Measurements from ENCODE around the gene ELANE.

Gene ELANE

DNA sequence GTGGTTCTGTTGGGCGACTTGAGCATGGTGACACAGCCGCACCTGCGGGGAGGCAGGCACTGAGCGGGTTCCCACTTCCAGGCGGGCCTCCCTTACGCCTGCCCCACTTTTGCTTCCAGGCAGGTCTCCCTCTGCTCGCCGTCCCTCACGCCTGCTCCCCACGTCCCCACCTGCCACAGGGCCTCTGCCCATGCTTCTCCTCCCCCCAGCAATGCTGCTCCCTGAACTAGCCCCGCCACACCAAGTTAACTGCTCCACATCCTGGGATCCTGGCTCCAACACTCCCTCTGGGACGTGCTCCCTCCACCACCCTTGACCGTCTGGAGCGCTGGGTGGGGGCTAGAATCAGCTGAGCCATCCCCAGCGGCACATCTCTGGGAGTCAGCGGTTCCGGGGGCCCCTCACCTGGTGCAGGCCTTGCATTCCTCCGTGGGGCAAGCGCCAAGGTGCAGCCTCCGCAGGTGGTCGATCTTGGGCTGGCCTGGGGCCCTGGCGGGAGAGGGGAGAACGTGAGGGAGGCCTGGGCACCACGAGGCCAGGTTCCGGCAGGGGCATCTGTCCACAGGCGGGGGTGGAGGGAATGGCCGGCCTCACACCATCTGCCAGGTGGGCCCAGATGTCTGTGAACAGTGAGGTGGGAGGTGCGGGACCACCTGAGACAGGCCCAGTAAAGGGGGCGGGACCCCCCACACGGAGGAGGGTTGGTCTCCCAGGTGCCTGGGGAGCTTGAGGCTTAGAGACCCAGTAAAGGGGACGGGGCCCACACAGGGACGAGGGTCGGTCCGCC is 16.5 kb downstream of the ELANE start:
- TF ChIP-seq, protein P1, sequence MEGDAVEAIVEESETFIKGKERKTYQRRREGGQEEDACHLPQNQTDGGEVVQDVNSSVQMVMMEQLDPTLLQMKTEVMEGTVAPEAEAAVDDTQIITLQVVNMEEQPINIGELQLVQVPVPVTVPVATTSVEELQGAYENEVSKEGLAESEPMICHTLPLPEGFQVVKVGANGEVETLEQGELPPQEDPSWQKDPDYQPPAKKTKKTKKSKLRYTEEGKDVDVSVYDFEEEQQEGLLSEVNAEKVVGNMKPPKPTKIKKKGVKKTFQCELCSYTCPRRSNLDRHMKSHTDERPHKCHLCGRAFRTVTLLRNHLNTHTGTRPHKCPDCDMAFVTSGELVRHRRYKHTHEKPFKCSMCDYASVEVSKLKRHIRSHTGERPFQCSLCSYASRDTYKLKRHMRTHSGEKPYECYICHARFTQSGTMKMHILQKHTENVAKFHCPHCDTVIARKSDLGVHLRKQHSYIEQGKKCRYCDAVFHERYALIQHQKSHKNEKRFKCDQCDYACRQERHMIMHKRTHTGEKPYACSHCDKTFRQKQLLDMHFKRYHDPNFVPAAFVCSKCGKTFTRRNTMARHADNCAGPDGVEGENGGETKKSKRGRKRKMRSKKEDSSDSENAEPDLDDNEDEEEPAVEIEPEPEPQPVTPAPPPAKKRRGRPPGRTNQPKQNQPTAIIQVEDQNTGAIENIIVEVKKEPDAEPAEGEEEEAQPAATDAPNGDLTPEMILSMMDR (IDR thresholded peaks at IDR 0.05; ENCODE audit: control extremely low read depth, extremely low read depth, low read depth, missing control alignments), result no peak
- POLR2A ChIA-PET, result interaction anchor here (0.5 kb wide), 1 partner anchor 47 kb away, joined by 4 read pairs; no protein-coding TSS in a partner anchor
- CTCF ChIA-PET, result interaction anchor here (1.1 kb wide), 1 partner anchor 10 kb away, joined by 4 read pairs; no protein-coding TSS in a partner anchor
- no peak for DNase-seq (ENCODE audit: extremely low spot score)

DNA sequence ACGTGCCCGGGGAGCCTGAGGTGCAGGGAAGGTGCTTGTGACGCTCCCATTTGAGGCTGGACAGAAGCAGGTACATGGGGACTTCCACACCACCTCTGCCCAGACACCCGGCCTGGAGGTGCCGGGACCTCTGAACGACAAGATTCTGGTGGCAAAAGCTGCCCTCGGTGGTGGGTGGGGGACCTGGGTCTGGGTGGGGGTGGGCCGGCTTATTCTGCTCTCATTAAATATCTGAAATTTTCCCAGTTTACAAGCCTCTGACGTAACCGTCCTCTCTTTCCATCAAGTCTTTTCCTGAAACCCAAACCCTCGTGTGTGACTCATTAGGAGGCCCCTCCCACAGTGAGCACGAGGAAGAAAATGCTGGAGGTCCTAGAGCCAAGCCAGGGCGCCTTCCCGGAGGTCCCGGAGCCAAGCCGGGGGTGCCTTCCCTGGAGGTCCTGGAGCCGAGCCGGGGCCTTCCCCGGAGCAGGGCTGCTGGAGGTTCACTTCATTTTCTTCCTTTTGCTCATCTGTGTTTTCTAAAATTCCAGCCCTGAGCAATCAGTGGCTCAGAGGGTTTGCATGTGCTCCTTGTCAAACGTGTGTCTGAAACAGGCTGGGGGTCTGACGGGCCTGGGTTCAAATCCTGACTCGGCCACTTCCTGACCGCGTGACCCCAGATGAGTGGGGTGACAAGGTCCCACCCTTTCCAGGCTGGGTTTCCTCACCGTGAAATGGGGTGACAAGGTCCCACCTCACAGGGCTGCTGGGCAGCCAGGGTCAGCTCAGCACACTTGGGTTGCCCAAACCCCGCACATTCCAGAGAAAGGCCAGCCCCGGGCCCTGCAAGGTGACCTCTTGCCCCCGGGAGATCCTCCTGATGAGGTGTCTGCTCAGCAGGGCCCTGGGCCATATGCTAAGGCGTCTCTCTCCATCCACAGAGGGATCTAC is 17.4 kb downstream of the ELANE start:
- TF ChIP-seq, protein P1 (IDR thresholded peaks at IDR 0.05; ENCODE audit: control extremely low read depth, extremely low read depth, low read depth, missing control alignments), result no peak
- DNase-seq (ENCODE audit: extremely low spot score), result no peak
- POLR2A ChIA-PET, result interaction anchor here (0.5 kb wide), 1 partner anchor 46 kb away, joined by 4 read pairs; no protein-coding TSS in a partner anchor
- CTCF ChIA-PET, result interaction anchor here (1.1 kb wide), 1 partner anchor 9 kb away, joined by 4 read pairs; no protein-coding TSS in a partner anchor

DNA sequence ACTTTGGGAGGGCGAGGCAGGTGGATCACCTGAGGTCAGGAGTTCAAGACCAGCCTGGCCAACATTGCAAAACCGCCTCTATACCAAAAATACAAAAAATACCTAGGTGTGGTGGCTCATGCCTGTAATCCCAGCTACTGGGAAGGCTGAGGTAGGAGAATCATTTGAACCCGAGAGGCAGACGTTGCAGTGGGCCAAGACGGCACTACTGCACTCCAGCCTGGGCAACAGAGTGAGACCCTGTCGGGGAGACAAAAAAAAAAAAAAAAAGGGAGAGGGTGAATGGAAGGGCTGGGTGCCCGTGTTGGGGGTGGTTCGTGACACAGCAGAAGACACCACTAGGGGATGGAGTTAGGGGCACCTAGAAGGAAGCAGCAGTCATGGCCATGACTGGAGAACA is 18.2 kb downstream of the ELANE start:
- ChIA-PET POLR2A (no interaction called here), CTCF (no interaction called here)
- TF ChIP-seq, protein P1 (IDR thresholded peaks at IDR 0.05; ENCODE audit: control extremely low read depth, extremely low read depth, low read depth, missing control alignments), result no peak
- DNase-seq (ENCODE audit: extremely low spot score), result no peak

DNA sequence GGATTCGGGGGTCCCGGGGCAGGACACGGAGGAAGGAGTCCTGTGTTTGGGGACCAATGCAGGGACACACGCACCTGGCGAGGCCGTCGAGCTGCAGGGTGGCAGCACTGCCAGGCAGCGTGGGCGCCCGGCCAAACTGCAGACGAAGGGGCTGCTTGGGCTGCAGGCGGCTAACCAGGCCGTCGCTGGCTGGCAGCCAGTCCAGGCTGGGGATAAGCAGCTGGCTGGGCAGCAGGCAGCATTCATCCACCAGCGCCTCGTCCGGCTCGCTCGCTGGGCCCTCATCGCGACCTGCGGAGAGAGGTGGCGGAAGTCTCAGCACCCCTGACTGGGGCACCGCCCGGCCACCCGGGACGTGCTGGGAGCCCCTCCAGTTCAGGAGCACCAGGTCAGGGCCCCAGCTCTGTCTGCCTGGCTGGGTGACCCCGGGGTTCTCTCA is 18.9 kb downstream of the ELANE start:
- ChIA-PET POLR2A (no interaction called here), CTCF (interaction anchor here (1.0 kb wide), 1 partner anchor 133 kb away, joined by 3 read pairs; no protein-coding TSS in a partner anchor)
- no peak for DNase-seq (ENCODE audit: extremely low spot score)
- TF ChIP-seq, protein P1 (IDR thresholded peaks at IDR 0.05; ENCODE audit: control extremely low read depth, extremely low read depth, low read depth, missing control alignments), result no peak

DNA sequence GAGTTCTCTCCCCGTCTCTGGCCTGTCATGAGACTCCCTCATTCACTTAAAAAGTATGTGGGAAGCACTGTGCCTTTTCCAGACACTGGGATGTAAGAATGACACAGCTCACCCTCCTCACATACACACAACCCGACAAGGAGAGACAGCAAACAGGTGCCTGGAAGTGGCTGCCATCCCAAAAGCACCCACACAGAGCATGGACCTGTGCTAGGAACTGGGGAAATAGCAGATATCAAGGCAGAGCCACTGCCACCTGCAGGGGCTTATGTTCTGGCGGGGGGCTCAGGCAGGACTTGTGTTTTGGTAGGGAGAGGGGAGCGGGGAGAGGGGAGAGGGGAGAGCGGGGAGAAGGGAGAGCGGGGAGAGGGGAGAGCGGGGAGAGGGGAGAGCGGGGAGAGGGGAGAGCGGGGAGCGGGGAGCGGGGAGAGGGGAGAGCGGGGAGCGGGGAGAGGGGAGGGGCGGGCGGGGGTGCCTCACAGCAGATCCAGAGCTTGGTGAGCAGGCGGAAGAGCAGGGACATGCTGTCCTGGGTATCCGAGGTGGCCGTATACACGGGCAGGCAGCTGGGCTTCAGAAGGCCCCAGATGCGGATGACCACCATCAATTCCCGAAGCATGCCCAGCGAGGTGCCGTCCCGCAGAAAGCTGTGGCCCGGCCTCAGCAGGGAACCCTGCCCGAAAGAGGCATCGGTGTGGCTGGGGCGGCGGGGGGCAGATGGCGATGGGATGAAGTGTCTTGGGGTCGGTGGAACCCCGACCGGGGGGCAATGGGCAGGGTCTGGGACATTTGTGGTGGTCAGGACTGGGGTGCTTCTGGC is 19.6 kb downstream of the ELANE start:
- POLR2A ChIA-PET, result interaction anchor here (1.4 kb wide), 1 partner anchor 8 kb away, joined by 5 read pairs; no protein-coding TSS in a partner anchor

More for the DNA sequence above, 19.6 kb downstream of the ELANE start:
- CTCF ChIA-PET, result interaction anchor here (1.0 to 4.3 kb wide), 2 partner anchors 7 to 132 kb away, joined by 3 to 23 read pairs; no protein-coding TSS in a partner anchor
- TF ChIP-seq, protein P1 (IDR thresholded peaks at IDR 0.05; ENCODE audit: control extremely low read depth, extremely low read depth, low read depth, missing control alignments), result no peak
- DNase-seq (ENCODE audit: extremely low spot score), result no peak

All from GM10248 (cell line).